Coronary artery (tissue), 2 donors: Measurements from ENCODE around the gene ANKRD40CL.
A peak's percentile ranks its signal among the peaks of the same experiment; 100 is the strongest.

ENCODE experiments used
- DNase-seq: peaks from one replicate; pipeline ENCODE4 v3.0.0-alpha.2; 2017; ENCODE audit warnings: low spot score
- H3K27ac ChIP-seq, 2 donors: fragments of 200-600 bp; sonication (generic); one replicate each; pipeline ENCODE4 v1.5.1; 2016 to 2019
- H3K4me3 ChIP-seq: fragments of 200-600 bp; sonication (generic); 2 replicates; pipeline ENCODE4 v1.5.1; 2016; ENCODE audit warnings: mild to moderate bottlenecking, moderate library complexity
- CTCF ChIP-seq: fragments of 200-600 bp; sonication (generic); IDR thresholded peaks from one replicate; pipeline ENCODE4 v1.5.1; 2019; ENCODE audit warnings: antibody characterized with exemption

Gene ANKRD40CL

GRCh38 chr17:50787106-50787505 is 19.8 kb upstream of the ANKRD40CL start:
- DNase-seq = no peak
- H3K4me3 ChIP-seq = no peak overlapping the region
- no peak overlapping the region for H3K27ac ChIP-seq
- TF ChIP-seq CTCF = no peak

- DNase-seq = no peak
- Histone ChIP-seq H3K4me3 (no peak overlapping the region), H3K27ac (no peak overlapping the region)
- TF ChIP-seq CTCF = no peak
These were observed 18.7 kb upstream of the ANKRD40CL start for GRCh38 chr17:50785946-50786570.

GRCh38 chr17:50785126-50785525 is 17.8 kb upstream of the ANKRD40CL start:
- TF ChIP-seq CTCF = no peak
- no peak overlapping the region for H3K4me3 ChIP-seq
- no peak for DNase-seq

GRCh38 chr17:50783905-50784304 is 16.6 kb upstream of the ANKRD40CL start:
- no peak overlapping the region for H3K4me3 ChIP-seq
- H3K27ac ChIP-seq = no peak overlapping the region
- DNase-seq = no peak

More at GRCh38 chr17:50785126-50785525, 17.8 kb upstream of the ANKRD40CL start:
- H3K27ac ChIP-seq = no peak overlapping the region

GRCh38 chr17:50783193-50783660 is 15.9 kb upstream of the ANKRD40CL start:
- TF ChIP-seq CTCF = peak; percentile 98
- DNase-seq = peak; percentile 88
- Histone ChIP-seq H3K27ac (no peak overlapping the region), H3K4me3 (no peak overlapping the region)

More at GRCh38 chr17:50783905-50784304, 16.6 kb upstream of the ANKRD40CL start:
- no peak for TF ChIP-seq CTCF

GRCh38 chr17:50781167-50781566 is 13.8 kb upstream of the ANKRD40CL start:
- no peak for DNase-seq
- TF ChIP-seq CTCF = no peak
- Histone ChIP-seq H3K27ac (no peak overlapping the region), H3K4me3 (peak overlapping the region; percentile 60)

- H3K27ac ChIP-seq = no peak overlapping the region
- no peak for DNase-seq
- TF ChIP-seq CTCF = no peak
- H3K4me3 ChIP-seq = no peak overlapping the region
These were observed 12.5 kb upstream of the ANKRD40CL start for GRCh38 chr17:50779747-50780353.
